ACC112 (cell line): Measurements from ENCODE around the gene THAP4.
A peak's percentile ranks its signal among the peaks of the same experiment; 100 is the strongest.
"Not testable (repeated sequence)": the region's sequence is repeated elsewhere in the genome, so short reads cannot be mapped to it uniquely, and the experiment has no call there.

Source experiments
- H2AFZ ChIP-seq: fragments of 200-600 bp; sonication (generic); one replicate; pipeline ENCODE4 v1.6.0; 2017; ENCODE audit warnings: antibody characterized with exemption, low read length; ENCODE audit not compliant: unreplicated experiment
- H3K27ac ChIP-seq: fragments of 200-600 bp; sonication (generic); 2 replicates; pipeline ENCODE4 v1.5.1; 2014; ENCODE audit warnings: low read depth, mild to moderate bottlenecking, antibody characterized with exemption, low read length, moderate library complexity
- H3K27me3 ChIP-seq: fragments of 200-600 bp; sonication (generic); 2 replicates; pipeline ENCODE4 v1.6.1; 2014; ENCODE audit warnings: mild to moderate bottlenecking, antibody characterized with exemption, low read length, moderate library complexity, mixed read lengths; ENCODE audit not compliant: insufficient read depth
- H3K36me3 ChIP-seq: fragments of 200-600 bp; sonication (generic); 2 replicates; pipeline ENCODE4 v1.6.1; 2016; ENCODE audit warnings: mild to moderate bottlenecking, antibody characterized with exemption, low read length, moderate library complexity, mixed read lengths; ENCODE audit not compliant: insufficient read depth
- H3K4me1 ChIP-seq: fragments of 200-600 bp; sonication (generic); one replicate; pipeline ENCODE4 v1.6.1; 2016; ENCODE audit warnings: low read length, mixed read lengths; ENCODE audit not compliant: insufficient read depth, unreplicated experiment, control insufficient read depth
- H3K4me3 ChIP-seq: fragments of 200-600 bp; sonication (generic); 2 replicates; pipeline ENCODE4 v1.5.1; 2014; ENCODE audit warnings: mild to moderate bottlenecking, low read depth, low read length
- H3K79me2 ChIP-seq: fragments of 200-600 bp; sonication (generic); one replicate; pipeline ENCODE4 v1.6.0; 2016; ENCODE audit warnings: low read length; ENCODE audit not compliant: control insufficient read depth, unreplicated experiment, insufficient read depth

THAP4 gene

DNA sequence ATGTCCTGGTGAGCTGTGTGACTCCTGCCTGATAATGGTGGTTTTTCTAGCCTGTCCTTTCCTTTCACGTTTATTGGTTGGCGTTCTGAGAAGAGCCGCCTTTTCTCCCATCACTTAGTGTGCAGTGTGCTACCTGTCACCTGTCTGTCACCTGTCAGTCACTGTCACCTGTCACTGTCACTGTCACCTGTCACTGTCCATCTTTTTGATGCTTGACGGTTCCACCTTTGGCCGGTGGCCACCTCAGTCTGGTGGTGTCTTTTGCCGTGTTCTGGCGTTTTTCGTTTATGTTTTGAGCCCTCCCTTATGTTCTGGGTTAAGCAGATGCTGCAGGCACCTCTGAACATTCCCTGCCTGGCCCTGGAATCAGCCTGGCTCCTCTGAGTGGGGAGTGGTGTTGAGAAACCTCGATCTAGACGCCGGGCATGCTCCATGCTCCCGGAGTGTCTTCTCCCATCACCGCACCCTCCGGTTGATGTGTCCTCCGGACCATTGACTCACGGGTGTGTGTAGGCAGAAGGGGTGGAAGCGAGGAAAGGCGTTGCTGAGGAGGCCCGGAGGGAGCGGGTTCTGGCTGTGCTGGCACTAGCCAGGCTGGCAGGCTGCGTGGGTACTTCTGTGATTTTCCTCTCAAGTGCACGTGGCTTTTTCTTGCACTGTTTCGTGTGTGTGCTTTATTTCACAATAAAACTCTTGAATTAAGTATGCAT lies 28.9 kb upstream of the THAP4 start:
- no peaks in the 10 kb centered on the region for H3K79me2 ChIP-seq
- no peak overlapping the region for H3K4me3 ChIP-seq
- no peaks in the 10 kb centered on the region for H3K27me3 ChIP-seq
- peak overlapping the region; percentile 87 for H3K27ac ChIP-seq
- no peak overlapping the region for H2AFZ ChIP-seq
- peaks cover 15% of the 10 kb centered on the region for H3K4me1 ChIP-seq
- peaks cover 3% of the 10 kb centered on the region; the same call in 1 of the 2 replicates for H3K36me3 ChIP-seq

DNA sequence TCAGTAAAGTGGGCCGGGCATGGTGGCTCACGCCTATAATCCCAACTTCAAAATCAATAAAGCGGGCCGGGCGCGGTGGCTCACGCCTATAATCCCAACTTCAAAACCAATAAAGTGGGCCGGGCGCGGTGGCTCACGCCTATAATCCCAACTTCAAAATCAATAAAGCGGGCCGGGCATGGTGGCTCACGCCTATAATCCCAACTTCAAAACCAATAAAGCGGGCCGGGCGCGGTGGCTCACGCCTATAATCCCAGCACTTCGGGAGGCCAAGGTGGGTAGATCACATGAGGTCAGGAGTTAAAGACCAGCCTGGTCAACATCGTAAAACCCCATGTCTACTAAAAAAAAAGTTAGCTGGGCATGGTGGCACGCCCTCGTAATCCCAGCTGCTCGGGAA lies 25.8 kb upstream of the THAP4 start:
- H3K27ac ChIP-seq, H3K79me2 ChIP-seq, H3K36me3 ChIP-seq, H2AFZ ChIP-seq, H3K27me3 ChIP-seq, H3K4me3 ChIP-seq: not testable (repeated sequence)
- H3K4me1 ChIP-seq: peaks cover 15% of the 10 kb centered on the region

DNA sequence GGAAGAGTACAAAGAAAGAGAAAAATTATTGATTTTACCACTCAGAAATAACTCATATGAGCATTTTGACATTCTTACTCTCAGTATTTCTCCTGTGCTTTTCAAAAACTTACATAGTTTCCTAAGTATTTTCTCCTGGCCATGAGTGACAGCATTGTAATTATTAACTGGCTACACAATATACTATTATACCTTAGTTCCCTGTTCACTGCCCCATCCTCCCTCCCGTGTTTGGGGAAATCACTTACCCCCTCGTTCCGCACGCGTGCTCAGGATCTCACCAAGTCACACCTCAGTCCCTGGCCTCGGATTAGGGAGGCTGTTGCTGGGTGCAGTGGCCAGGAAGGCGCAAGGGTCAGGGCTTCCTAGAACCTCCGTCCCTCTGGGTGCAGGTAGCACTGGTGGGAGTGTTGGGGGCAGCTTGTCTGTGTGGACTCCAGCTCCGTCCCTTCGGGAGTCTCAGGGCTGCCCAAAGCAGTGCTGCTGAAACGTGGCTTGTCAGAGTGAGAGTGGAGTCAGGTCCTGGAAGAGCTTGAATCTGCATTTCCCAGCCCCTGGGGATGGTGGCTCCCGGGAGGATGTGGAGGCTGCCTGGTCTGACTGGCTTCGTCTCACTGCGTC lies 23.7 kb upstream of the THAP4 start:
- Histone ChIP-seq H3K79me2 (no peaks in the 10 kb centered on the region), H3K27ac (no peak overlapping the region), H2AFZ (no peak overlapping the region), H3K27me3 (no peaks in the 10 kb centered on the region), H3K4me1 (peaks cover 10% of the 10 kb centered on the region), H3K4me3 (no peak overlapping the region), H3K36me3 (peaks cover 6% of the 10 kb centered on the region; the same call in 1 of the 2 replicates)

DNA sequence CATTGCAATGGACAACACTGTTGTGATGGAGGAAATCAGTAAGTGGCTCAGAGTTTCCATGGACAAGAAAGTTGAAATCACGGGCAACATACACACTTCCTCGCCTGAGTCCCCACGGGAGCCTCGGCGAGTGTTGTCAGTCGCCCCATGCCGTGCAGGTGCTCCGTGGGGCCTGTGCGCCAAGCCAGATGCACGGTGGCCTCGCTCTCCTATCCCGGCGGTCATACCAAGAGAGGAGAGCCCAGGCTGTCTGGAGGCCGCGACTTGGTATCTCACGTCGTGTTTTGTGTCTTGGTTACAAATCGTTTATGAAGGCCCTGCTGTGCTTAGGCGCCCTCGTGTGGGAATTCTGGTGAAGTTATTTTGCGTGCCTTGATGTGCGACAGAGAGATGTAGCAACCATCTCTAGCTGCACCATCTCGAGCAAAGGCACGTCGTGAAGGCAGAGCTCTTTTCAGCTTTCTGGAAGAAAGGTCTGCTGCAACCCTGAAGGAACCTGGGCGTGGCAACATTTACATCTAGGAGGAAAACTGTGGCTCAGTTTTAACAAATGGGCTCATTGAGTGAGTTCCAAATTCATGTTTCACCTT lies 22.3 kb upstream of the THAP4 start:
- Histone ChIP-seq H3K27me3 (no peaks in the 10 kb centered on the region), H3K36me3 (peaks cover 6% of the 10 kb centered on the region; the same call in 1 of the 2 replicates), H2AFZ (no peak overlapping the region)

DNA sequence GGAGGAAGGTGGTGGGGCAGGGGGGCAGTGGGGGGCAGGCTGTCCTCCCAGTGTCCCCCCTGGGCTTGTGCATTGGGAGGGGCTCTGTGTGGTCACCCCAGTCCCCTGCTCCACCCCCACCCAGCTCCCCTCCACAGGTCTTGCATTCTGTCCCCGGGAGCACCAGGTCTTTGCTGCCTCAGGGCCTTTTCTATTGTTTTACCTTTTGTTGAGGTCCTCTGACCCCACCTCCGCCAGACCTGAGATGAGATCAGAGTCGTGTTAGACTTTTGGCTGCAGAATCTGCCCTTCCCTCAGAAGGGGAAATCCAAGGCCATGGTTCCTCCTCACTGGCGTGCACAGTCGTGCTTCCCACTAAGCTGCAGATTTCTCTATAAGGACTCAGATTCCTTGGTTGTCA lies 21.3 kb upstream of the THAP4 start:
- H3K4me1 ChIP-seq: no peaks in the 10 kb centered on the region
- no peaks in the 10 kb centered on the region for H3K27me3 ChIP-seq
- no peak overlapping the region for H3K4me3 ChIP-seq
- H3K27ac ChIP-seq: no peak overlapping the region
- no peak overlapping the region for H2AFZ ChIP-seq
- H3K79me2 ChIP-seq: peaks cover 2% of the 10 kb centered on the region
- H3K36me3 ChIP-seq: peaks cover 6% of the 10 kb centered on the region; the same call in 1 of the 2 replicates

More for the DNA sequence above, 22.3 kb upstream of the THAP4 start:
- Histone ChIP-seq H3K79me2 (no peaks in the 10 kb centered on the region), H3K4me1 (no peaks in the 10 kb centered on the region), H3K27ac (no peak overlapping the region), H3K4me3 (no peak overlapping the region)

DNA sequence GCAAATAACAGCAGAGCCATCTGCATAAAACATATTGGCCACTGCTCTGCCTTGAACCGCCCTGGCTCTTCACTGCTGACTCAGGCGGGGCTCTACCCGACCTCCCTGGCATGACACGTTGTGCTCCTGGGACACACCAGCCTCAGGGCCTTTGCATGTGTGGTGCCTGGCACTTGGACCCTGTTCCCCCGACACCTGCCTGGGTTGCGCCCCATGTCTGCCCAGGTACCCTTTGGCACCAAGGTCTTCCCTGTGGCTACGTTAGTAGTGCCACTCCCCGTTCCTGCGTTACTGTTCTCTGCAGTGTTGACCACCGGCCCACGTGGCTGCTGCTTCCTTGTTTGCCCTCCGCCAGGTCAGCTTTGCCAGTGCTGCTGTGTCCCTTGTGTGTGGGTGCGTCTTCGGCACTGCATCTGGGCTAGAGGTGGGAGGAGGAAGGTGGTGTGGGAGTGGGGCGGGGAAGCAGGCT lies 20.9 kb upstream of the THAP4 start:
- no peak overlapping the region for H3K27ac ChIP-seq
- no peaks in the 10 kb centered on the region for H3K27me3 ChIP-seq
- peaks cover 6% of the 10 kb centered on the region; the same call in 1 of the 2 replicates for H3K36me3 ChIP-seq
- H3K4me3 ChIP-seq: no peak overlapping the region
- peaks cover 6% of the 10 kb centered on the region for H3K79me2 ChIP-seq
- H2AFZ ChIP-seq: no peak overlapping the region
- no peaks in the 10 kb centered on the region for H3K4me1 ChIP-seq

DNA sequence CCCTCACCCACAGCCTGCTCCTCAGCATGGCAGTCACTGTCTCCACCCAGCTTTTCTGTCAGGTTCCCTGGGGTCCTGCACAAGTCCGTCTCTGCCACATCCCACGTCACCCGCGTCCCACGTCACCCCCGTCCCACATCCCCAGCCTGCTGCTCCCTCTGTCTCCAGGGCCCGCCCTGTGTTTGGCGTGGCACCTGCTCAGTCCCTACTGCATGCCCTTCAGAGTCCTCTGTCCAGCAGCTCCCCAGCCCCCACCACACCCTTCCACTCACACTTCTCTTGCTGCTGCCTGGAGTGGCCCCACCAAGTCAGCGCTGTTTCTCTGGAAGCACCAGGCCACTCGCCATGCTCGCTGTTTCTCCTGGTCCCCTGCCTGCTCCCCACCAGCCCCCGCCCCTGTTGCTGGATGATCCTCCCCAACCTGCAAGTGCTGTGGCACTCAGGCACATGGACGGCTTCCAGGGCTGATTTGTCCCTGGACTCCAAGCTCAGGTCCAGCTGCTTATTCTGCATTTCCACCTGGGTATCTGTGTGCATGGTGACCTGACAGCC lies 19.3 kb upstream of the THAP4 start:
- peaks cover 6% of the 10 kb centered on the region; the same call in 1 of the 2 replicates for H3K36me3 ChIP-seq
- H3K79me2 ChIP-seq: peaks cover 9% of the 10 kb centered on the region
- H2AFZ ChIP-seq: no peak overlapping the region
- no peak overlapping the region for H3K27ac ChIP-seq
- H3K4me1 ChIP-seq: no peaks in the 10 kb centered on the region
- H3K4me3 ChIP-seq: no peak overlapping the region
- no peaks in the 10 kb centered on the region for H3K27me3 ChIP-seq

DNA sequence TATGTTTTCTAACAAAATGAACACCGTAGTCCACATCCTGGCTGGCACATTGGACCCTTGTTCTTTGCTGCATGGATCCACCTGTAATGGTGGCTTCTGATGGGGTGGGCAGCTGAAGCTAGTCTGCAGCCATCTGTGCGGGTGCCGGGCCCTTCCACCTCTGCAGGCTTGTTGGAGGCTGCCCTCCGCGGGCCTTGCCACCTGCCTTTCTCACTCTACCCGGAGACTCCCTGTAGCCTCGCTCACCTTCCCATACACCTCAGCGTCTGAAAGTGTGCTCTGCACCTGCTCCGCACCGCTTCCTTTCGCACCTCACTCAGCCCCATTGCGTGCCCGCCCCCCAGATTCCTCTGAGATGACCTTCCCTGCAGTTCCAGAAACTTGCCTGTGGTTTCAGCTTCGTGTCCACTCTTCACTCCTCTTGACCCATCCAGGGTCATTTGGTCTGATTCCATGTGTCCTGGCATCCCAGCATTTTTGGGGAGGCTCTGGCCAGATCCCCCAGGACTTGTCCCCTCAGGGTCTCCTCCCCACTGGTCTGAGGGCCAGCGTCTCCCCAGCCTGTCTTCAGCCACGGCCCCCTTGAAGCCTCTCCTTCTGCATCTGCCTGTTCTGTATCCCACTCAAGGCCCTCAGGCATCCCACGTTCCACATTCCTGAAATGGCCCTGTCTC lies 18.7 kb upstream of the THAP4 start:
- Histone ChIP-seq H3K27me3 (no peaks in the 10 kb centered on the region), H2AFZ (no peak overlapping the region), H3K36me3 (peaks cover 6% of the 10 kb centered on the region; the same call in 1 of the 2 replicates), H3K4me1 (no peaks in the 10 kb centered on the region), H3K27ac (no peak overlapping the region), H3K79me2 (peaks cover 11% of the 10 kb centered on the region), H3K4me3 (no peak overlapping the region)

DNA sequence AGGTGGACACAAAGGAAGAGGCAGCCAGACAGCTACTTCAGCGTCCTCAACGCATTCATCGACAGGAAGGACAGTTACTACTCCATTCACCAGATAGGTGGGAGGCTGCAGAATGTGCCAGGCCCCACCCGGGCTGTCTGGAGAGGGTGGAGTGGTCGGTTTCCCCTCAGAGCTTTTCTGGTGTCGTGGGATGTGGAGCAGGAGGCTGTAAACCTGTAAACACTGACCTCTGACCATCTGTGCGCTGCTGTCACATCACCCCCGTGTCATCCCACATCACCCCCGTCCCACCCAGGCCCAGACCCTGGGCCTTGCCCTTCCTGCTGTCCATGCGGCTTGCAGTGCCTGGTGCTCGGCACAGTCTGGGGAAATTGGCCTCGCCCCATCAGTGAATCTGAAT lies 17.6 kb upstream of the THAP4 start:
- Histone ChIP-seq H3K4me3 (no peak overlapping the region), H3K79me2 (peaks cover 18% of the 10 kb centered on the region), H3K27me3 (no peaks in the 10 kb centered on the region), H3K4me1 (no peaks in the 10 kb centered on the region), H3K27ac (no peak overlapping the region), H2AFZ (no peak overlapping the region), H3K36me3 (peaks cover 6% of the 10 kb centered on the region; the same call in 1 of the 2 replicates)

DNA sequence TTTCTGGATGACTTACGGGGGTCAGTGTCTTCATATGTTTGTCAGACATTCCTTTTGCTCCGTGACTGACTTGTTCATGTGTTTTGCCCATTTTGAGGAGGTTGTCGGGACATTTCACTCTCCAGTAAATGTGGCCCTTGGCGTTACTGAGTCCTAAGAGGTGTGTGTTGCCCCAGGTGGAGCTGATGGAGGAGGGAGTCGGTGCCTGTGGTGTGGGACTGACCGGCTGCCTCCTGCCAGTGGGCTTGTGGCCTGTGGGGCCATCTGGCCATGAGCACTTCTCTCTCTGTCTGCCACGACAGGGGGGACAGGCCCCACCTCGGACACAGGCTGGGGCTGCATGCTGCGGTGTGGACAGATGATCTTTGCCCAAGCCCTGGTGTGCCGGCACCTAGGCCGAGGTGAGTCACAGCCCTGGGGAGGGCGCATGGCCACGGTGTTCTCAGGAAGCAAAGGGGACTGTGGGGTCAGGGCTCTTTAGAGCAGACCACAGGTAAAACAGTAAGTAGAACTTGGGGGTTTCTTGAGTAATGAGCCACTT lies 16.3 kb upstream of the THAP4 start:
- H3K4me3 ChIP-seq: no peak overlapping the region
- H3K27ac ChIP-seq: no peak overlapping the region
- peaks cover under 1% of the 10 kb centered on the region; the same call in 1 of the 2 replicates for H3K36me3 ChIP-seq
- H3K27me3 ChIP-seq: no peaks in the 10 kb centered on the region
- H2AFZ ChIP-seq: no peak overlapping the region
- H3K79me2 ChIP-seq: peaks cover 29% of the 10 kb centered on the region
- no peaks in the 10 kb centered on the region for H3K4me1 ChIP-seq
